Measurements from ENCODE around the gene ALAS1.
A peak's percentile ranks its signal among the peaks of the same experiment; 100 is the strongest.

The ALAS1 gene

GRCh38 chr3:52174896-52175295 lies 23.1 kb upstream of the ALAS1 start:
- Histone ChIP-seq H4K8ac (ENCODE audit: low read depth, low read length) (no peak overlapping the region), H3K27me3 (ENCODE audit: control insufficient read depth in 3 of 3, insufficient read depth in 3 of 3, low read depth in 1 of 3, low read length in 3 of 3) (peaks cover 0 to 37% (median 0%) of the 10 kb centered on the region in 3 experiments), H3K4me1 (ENCODE audit: control insufficient read depth in 2 of 2, insufficient read depth in 1 of 2, low read depth in 1 of 2, low read length in 2 of 2) (peaks cover 0 to 1% of the 10 kb centered on the region in 2 donors), H2BK5ac (ENCODE audit: low read length) (no peak overlapping the region), H4K91ac (ENCODE audit: low read depth, low read length, poor library complexity) (no peak overlapping the region), H2BK12ac (ENCODE audit: low read length) (no peak overlapping the region), H3K18ac (ENCODE audit: low read length) (no peak overlapping the region), H3K4ac (ENCODE audit: low read length) (no peak overlapping the region), H3K4me3 (ENCODE audit: low read length in 2 of 2) (no peak overlapping the region), H2BK120ac (ENCODE audit: low read depth, low read length) (no peak overlapping the region), H3K36me3 (replicated peaks in 1 of 2; ENCODE audit: control insufficient read depth in 2 of 2, insufficient read depth in 2 of 2, low read length in 2 of 2) (no peaks in the 10 kb centered on the region), H2AK5ac (ENCODE audit: low read depth, low read length) (no peak overlapping the region), H3K23ac (ENCODE audit: low read depth, low read length, poor library complexity) (peak overlapping the region; percentile 89), H3K9me3 (replicated peaks in 1 of 2; ENCODE audit: control insufficient read depth in 2 of 2, insufficient read depth in 1 of 2, low read depth in 1 of 2, low read length in 2 of 2) (no peaks in the 10 kb centered on the region), H3K79me1 (ENCODE audit: low read depth, low read length) (no peaks in the 10 kb centered on the region), H3K9ac (ENCODE audit: low read depth, low read length, poor library complexity) (peak overlapping the region; percentile 1), H3K4me2 (ENCODE audit: insufficient read depth, low read length, poor library complexity, severe bottlenecking) (no peak overlapping the region), H3K27ac (replicated peaks; ENCODE audit: low read length) (no peak overlapping the region), H2BK15ac (ENCODE audit: low read length) (no peak overlapping the region), H2AFZ (ENCODE audit: low read length) (no peak overlapping the region), H3K14ac (ENCODE audit: low read length) (peak overlapping the region; percentile 33)
- no CpG with 5 or more reads among the region's 9 CpGs for WGBS, 2 donors (ENCODE audit: extremely low coverage in 2 of 2, insufficient read length in 2 of 2, insufficient replicate concordance in 1 of 2)
- no peak for DNase-seq (ENCODE audit: low spot score)

DNA sequence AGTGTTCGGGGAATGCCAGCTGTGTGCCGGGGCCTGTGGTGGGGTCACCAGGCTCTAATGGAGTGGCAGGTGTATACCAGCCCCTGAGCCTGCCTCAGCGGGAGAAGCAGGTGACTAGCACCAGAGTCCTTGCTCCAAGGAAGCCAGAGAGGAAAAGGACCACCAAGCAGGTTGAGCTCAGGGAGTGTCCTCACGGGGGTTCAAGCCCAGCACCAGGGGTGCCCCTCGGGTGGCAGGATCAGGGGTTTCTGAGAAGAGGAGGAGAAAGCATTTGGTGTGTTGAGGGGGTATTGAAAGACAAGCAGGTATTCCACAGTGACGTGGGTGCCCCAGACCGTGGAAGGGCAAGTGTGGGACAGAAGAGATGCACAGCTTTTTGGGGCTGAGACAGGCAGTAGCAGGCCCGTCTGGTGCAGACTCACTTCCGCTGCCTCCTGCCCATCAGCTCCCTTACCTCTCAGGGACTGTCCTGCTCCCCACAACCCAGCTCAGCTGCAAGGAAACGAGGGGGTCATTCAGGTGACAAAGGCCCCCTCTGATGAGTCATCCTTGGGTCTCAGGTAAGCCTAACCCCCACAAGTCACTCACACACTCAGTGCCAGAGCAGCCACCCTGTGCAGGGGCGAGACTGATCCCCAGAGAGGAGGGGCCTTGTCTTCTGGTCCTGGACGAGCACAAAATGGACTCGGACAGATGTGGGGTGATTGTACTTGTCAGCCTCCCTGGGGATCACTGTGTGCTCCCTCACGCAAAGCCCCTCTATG lies 22.4 kb upstream of the ALAS1 start:
- no peak overlapping the region for H3K4ac ChIP-seq (ENCODE audit: low read length)
- no peak overlapping the region for H2AK5ac ChIP-seq (ENCODE audit: low read depth, low read length)
- peak overlapping the region; percentile 39 for H3K9ac ChIP-seq (ENCODE audit: low read depth, low read length, poor library complexity)
- no peak overlapping the region for H3K23ac ChIP-seq (ENCODE audit: low read depth, low read length, poor library complexity)
- no peak overlapping the region for H2BK5ac ChIP-seq (ENCODE audit: low read length)
- H3K36me3 ChIP-seq (replicated peaks in 1 of 2; ENCODE audit: control insufficient read depth in 2 of 2, insufficient read depth in 2 of 2, low read length in 2 of 2): no peaks in the 10 kb centered on the region
- WGBS, 2 donors (ENCODE audit: extremely low coverage in 2 of 2, insufficient read length in 2 of 2, insufficient replicate concordance in 1 of 2): no CpG with 5 or more reads among the region's 14 CpGs
- H3K14ac ChIP-seq (ENCODE audit: low read length): no peak overlapping the region
- H3K9me3 ChIP-seq (replicated peaks in 1 of 2; ENCODE audit: control insufficient read depth in 2 of 2, insufficient read depth in 1 of 2, low read depth in 1 of 2, low read length in 2 of 2): no peaks in the 10 kb centered on the region
- no peak overlapping the region for H4K8ac ChIP-seq (ENCODE audit: low read depth, low read length)
- H3K79me1 ChIP-seq (ENCODE audit: low read depth, low read length): no peaks in the 10 kb centered on the region
- H3K4me2 ChIP-seq (ENCODE audit: insufficient read depth, low read length, poor library complexity, severe bottlenecking): no peak overlapping the region
- H2AFZ ChIP-seq (ENCODE audit: low read length): no peak overlapping the region
- DNase-seq (ENCODE audit: low spot score): no peak
- no peak overlapping the region for H3K18ac ChIP-seq (ENCODE audit: low read length)
- peaks cover 0 to 37% (median 0%) of the 10 kb centered on the region in 3 experiments for H3K27me3 ChIP-seq (ENCODE audit: control insufficient read depth in 3 of 3, insufficient read depth in 3 of 3, low read depth in 1 of 3, low read length in 3 of 3)
- no peak overlapping the region for H2BK120ac ChIP-seq (ENCODE audit: low read depth, low read length)
- no peak overlapping the region for H4K91ac ChIP-seq (ENCODE audit: low read depth, low read length, poor library complexity)
- no peak overlapping the region for H2BK15ac ChIP-seq (ENCODE audit: low read length)
- no peak overlapping the region for H2BK12ac ChIP-seq (ENCODE audit: low read length)
- peaks cover 0 to 1% of the 10 kb centered on the region in 2 donors for H3K4me1 ChIP-seq (ENCODE audit: control insufficient read depth in 2 of 2, insufficient read depth in 1 of 2, low read depth in 1 of 2, low read length in 2 of 2)
- no peak overlapping the region for H3K27ac ChIP-seq (replicated peaks; ENCODE audit: low read length)
- peak overlapping the region in 1 of 2 donors; percentile 6 for H3K4me3 ChIP-seq (ENCODE audit: low read length in 2 of 2)

DNA sequence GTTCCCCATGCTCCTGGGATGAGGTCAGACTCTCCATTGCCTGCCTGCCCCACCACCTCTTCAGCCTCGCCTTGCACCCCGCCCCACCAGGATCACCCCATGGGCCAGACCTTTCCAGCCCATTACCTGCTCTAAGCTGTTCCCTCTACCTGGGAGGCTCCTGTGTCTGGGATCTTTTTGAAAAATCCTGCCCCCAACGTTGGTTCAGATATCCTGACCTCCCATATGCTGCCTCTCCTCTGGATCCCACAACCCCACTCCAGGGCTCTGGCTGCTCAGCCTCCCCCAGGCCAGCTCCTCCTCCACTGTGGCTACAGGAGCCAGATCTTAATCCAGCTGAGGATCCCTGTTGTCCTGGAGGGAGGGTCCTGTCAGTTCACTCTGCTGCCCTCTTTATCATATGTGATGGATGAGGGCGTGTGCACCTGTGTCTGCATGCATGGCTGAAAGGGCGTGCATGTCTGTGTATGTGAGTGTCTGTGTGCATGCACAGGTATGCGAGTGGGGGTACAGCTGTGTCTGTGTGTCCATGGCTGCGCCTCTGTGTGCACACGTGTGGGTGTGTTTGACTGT lies 21.7 kb upstream of the ALAS1 start:
- H2BK120ac ChIP-seq (ENCODE audit: low read depth, low read length): no peak overlapping the region
- peak overlapping the region; percentile 49 for H2AK5ac ChIP-seq (ENCODE audit: low read depth, low read length)
- peak overlapping the region; percentile 61 for H3K18ac ChIP-seq (ENCODE audit: low read length)
- no peak overlapping the region for H3K4me2 ChIP-seq (ENCODE audit: insufficient read depth, low read length, poor library complexity, severe bottlenecking)
- H3K36me3 ChIP-seq (replicated peaks in 1 of 2; ENCODE audit: control insufficient read depth in 2 of 2, insufficient read depth in 2 of 2, low read length in 2 of 2): no peaks in the 10 kb centered on the region
- no peak for DNase-seq (ENCODE audit: low spot score)
- no peak overlapping the region for H3K4ac ChIP-seq (ENCODE audit: low read length)
- H2AFZ ChIP-seq (ENCODE audit: low read length): no peak overlapping the region
- H3K9ac ChIP-seq (ENCODE audit: low read depth, low read length, poor library complexity): peak overlapping the region; percentile 61
- H3K9me3 ChIP-seq (replicated peaks in 1 of 2; ENCODE audit: control insufficient read depth in 2 of 2, insufficient read depth in 1 of 2, low read depth in 1 of 2, low read length in 2 of 2): no peaks in the 10 kb centered on the region
- no peak overlapping the region for H4K91ac ChIP-seq (ENCODE audit: low read depth, low read length, poor library complexity)
- no peak overlapping the region for H2BK15ac ChIP-seq (ENCODE audit: low read length)
- H4K8ac ChIP-seq (ENCODE audit: low read depth, low read length): no peak overlapping the region
- H2BK12ac ChIP-seq (ENCODE audit: low read length): peak overlapping the region; percentile 35
- H3K27me3 ChIP-seq (ENCODE audit: control insufficient read depth in 3 of 3, insufficient read depth in 3 of 3, low read depth in 1 of 3, low read length in 3 of 3): peaks cover 0 to 35% (median 0%) of the 10 kb centered on the region in 3 experiments
- H3K23ac ChIP-seq (ENCODE audit: low read depth, low read length, poor library complexity): peak overlapping the region; percentile 83
- H3K79me1 ChIP-seq (ENCODE audit: low read depth, low read length): no peaks in the 10 kb centered on the region
- peaks cover 0 to 1% of the 10 kb centered on the region in 2 donors for H3K4me1 ChIP-seq (ENCODE audit: control insufficient read depth in 2 of 2, insufficient read depth in 1 of 2, low read depth in 1 of 2, low read length in 2 of 2)
- no peak overlapping the region for H2BK5ac ChIP-seq (ENCODE audit: low read length)
- peak overlapping the region; percentile 78 for H3K14ac ChIP-seq (ENCODE audit: low read length)
- no peak overlapping the region for H3K27ac ChIP-seq (replicated peaks; ENCODE audit: low read length)
- no CpG with 5 or more reads among the region's 8 CpGs for WGBS, 2 donors (ENCODE audit: extremely low coverage in 2 of 2, insufficient read length in 2 of 2, insufficient replicate concordance in 1 of 2)
- H3K4me3 ChIP-seq (ENCODE audit: low read length in 2 of 2): no peak overlapping the region

GRCh38 chr3:52176951-52177700 lies 20.8 kb upstream of the ALAS1 start:
- Histone ChIP-seq H3K27ac (replicated peaks; ENCODE audit: low read length) (no peak overlapping the region), H3K79me1 (ENCODE audit: low read depth, low read length) (no peaks in the 10 kb centered on the region), H3K9ac (ENCODE audit: low read depth, low read length, poor library complexity) (no peak overlapping the region), H3K27me3 (ENCODE audit: control insufficient read depth in 3 of 3, insufficient read depth in 3 of 3, low read depth in 1 of 3, low read length in 3 of 3) (peaks cover 0 to 34% (median 0%) of the 10 kb centered on the region in 3 experiments), H3K14ac (ENCODE audit: low read length) (no peak overlapping the region), H3K4me1 (ENCODE audit: control insufficient read depth in 2 of 2, insufficient read depth in 1 of 2, low read depth in 1 of 2, low read length in 2 of 2) (peaks cover 0 to 1% of the 10 kb centered on the region in 2 donors), H2AFZ (ENCODE audit: low read length) (no peak overlapping the region), H4K8ac (ENCODE audit: low read depth, low read length) (no peak overlapping the region), H3K9me3 (replicated peaks in 1 of 2; ENCODE audit: control insufficient read depth in 2 of 2, insufficient read depth in 1 of 2, low read depth in 1 of 2, low read length in 2 of 2) (no peaks in the 10 kb centered on the region), H3K4ac (ENCODE audit: low read length) (no peak overlapping the region), H3K18ac (ENCODE audit: low read length) (no peak overlapping the region), H3K4me3 (ENCODE audit: low read length in 2 of 2) (no peak overlapping the region), H2BK120ac (ENCODE audit: low read depth, low read length) (no peak overlapping the region), H3K36me3 (replicated peaks in 1 of 2; ENCODE audit: control insufficient read depth in 2 of 2, insufficient read depth in 2 of 2, low read length in 2 of 2) (no peaks in the 10 kb centered on the region), H2BK12ac (ENCODE audit: low read length) (no peak overlapping the region), H2BK15ac (ENCODE audit: low read length) (no peak overlapping the region), H3K23ac (ENCODE audit: low read depth, low read length, poor library complexity) (no peak overlapping the region), H4K91ac (ENCODE audit: low read depth, low read length, poor library complexity) (no peak overlapping the region), H3K4me2 (ENCODE audit: insufficient read depth, low read length, poor library complexity, severe bottlenecking) (no peak overlapping the region), H2BK5ac (ENCODE audit: low read length) (no peak overlapping the region), H2AK5ac (ENCODE audit: low read depth, low read length) (no peak overlapping the region)
- no peak for DNase-seq (ENCODE audit: low spot score)
- no CpG with 5 or more reads among the region's 15 CpGs for WGBS, 2 donors (ENCODE audit: extremely low coverage in 2 of 2, insufficient read length in 2 of 2, insufficient replicate concordance in 1 of 2)
